Large intestine (tissue), 3 donors: Measurements from ENCODE around the gene MAEA. TPM values are rescaled to one million over a fixed set of nuclear protein-coding genes. Genes with fewer than 3 reads are reported as not detected.

Experiments
- DNase-seq, 2 donors: peaks; one replicate each; pipeline versions ENCODE4 v3.0.0 to v3.0.0-alpha.2; 2013
- H3K27ac ChIP-seq: one replicate; pipeline ENCODE4 v1.5.1; 2013; ENCODE audit warnings: low read length
- H3K27me3 ChIP-seq: 2 replicates; pipeline ENCODE4 v1.6.1; 2013; ENCODE audit warnings: low read length; ENCODE audit not compliant: control insufficient read depth, insufficient read depth
- H3K36me3 ChIP-seq: 2 replicates; pipeline ENCODE4 v1.6.1; 2013; ENCODE audit warnings: low read length; ENCODE audit not compliant: control insufficient read depth, insufficient read depth
- H3K4me1 ChIP-seq: one replicate; pipeline ENCODE4 v1.6.1; 2013; ENCODE audit warnings: low read length; ENCODE audit not compliant: control insufficient read depth, insufficient read depth
- H3K4me3 ChIP-seq: one replicate; pipeline ENCODE4 v1.5.1; 2013; ENCODE audit warnings: low read length
- H3K9me3 ChIP-seq: one replicate; pipeline ENCODE4 v1.6.1; 2013; ENCODE audit warnings: mild to moderate bottlenecking, low read depth, low read length, moderate library complexity; ENCODE audit not compliant: control insufficient read depth
- WGBS: methylation state at CpG from one replicate; pipeline ENCODE4 v1.1.5; 2013; ENCODE audit warnings: low lambda C conversion rate; ENCODE audit not compliant: insufficient coverage; 5-methylcytosine and 5-hydroxymethylcytosine counted together
- polyA plus RNA-seq: library from polyadenylated mRNA; unstranded; fragments of 120-200 nt; gene quantifications from one replicate; pipeline ENCODE4 v1.2.1, GENCODE V29; 2013

MAEA gene
- polyA plus RNA-seq, 1 donor = 51.2 TPM

GRCh38 chr4:1249731-1250526, 39.8 kb upstream of the MAEA start:
- Histone ChIP-seq H3K9me3 (peaks cover 34% of the 10 kb centered on the region), H3K4me3 (peak overlapping the region; percentile 68), H3K27me3 (no peaks in the 10 kb centered on the region), H3K27ac (peak overlapping the region; percentile 89), H3K4me1 (peaks cover 27% of the 10 kb centered on the region), H3K36me3 (peaks cover 3% of the 10 kb centered on the region)
- no CpG with 5 or more reads among the region's 39 CpGs for WGBS
- peak in 1 of 2 donors; percentile 59 for DNase-seq

GRCh38 chr4:1250527-1250812, 39.2 kb upstream of the MAEA start:
- no CpG with 5 or more reads among the region's 7 CpGs for WGBS
- no peak for DNase-seq
- Histone ChIP-seq H3K4me1 (peaks cover 27% of the 10 kb centered on the region), H3K27me3 (no peaks in the 10 kb centered on the region), H3K27ac (no peak overlapping the region), H3K4me3 (no peak overlapping the region), H3K36me3 (peaks cover 2% of the 10 kb centered on the region), H3K9me3 (peaks cover 35% of the 10 kb centered on the region)

- Histone ChIP-seq H3K27ac (no peak overlapping the region), H3K4me1 (peaks cover 21% of the 10 kb centered on the region), H3K9me3 (peaks cover 38% of the 10 kb centered on the region), H3K4me3 (no peak overlapping the region), H3K36me3 (peaks cover 2% of the 10 kb centered on the region), H3K27me3 (no peaks in the 10 kb centered on the region)
- no CpG with 5 or more reads among the region's 33 CpGs for WGBS
- DNase-seq = no peak
Observed at GRCh38 chr4:1250921-1251772, 38.5 kb upstream of the MAEA start.

GRCh38 chr4:1251773-1252066, 38.0 kb upstream of the MAEA start:
- Histone ChIP-seq H3K9me3 (peaks cover 38% of the 10 kb centered on the region), H3K4me3 (no peak overlapping the region), H3K27me3 (no peaks in the 10 kb centered on the region), H3K36me3 (peaks cover 2% of the 10 kb centered on the region), H3K27ac (no peak overlapping the region), H3K4me1 (peaks cover 15% of the 10 kb centered on the region)
- WGBS = 90% methylated on average over 2 of the region's 11 CpGs
- DNase-seq = no peak

GRCh38 chr4:1252928-1253492, 36.7 kb upstream of the MAEA start:
- no CpG with 5 or more reads among the region's 6 CpGs for WGBS
- Histone ChIP-seq H3K27me3 (no peaks in the 10 kb centered on the region), H3K4me3 (no peak overlapping the region), H3K4me1 (peaks cover 8% of the 10 kb centered on the region), H3K27ac (no peak overlapping the region), H3K36me3 (peaks cover 2% of the 10 kb centered on the region), H3K9me3 (peaks cover 41% of the 10 kb centered on the region)
- no peak for DNase-seq

GRCh38 chr4:1253831-1254230, 35.9 kb upstream of the MAEA start:
- 89% methylated on average over 3 of the region's 5 CpGs for WGBS
- H3K4me1 ChIP-seq = peaks cover 8% of the 10 kb centered on the region
- H3K27ac ChIP-seq = no peak overlapping the region
- no peak for DNase-seq
- peaks cover 42% of the 10 kb centered on the region for H3K9me3 ChIP-seq
- H3K4me3 ChIP-seq = no peak overlapping the region
- H3K27me3 ChIP-seq = no peaks in the 10 kb centered on the region
- peaks cover 2% of the 10 kb centered on the region for H3K36me3 ChIP-seq

- H3K4me1 ChIP-seq = peaks cover 2% of the 10 kb centered on the region
- H3K9me3 ChIP-seq = peaks cover 37% of the 10 kb centered on the region
- H3K27me3 ChIP-seq = no peaks in the 10 kb centered on the region
- H3K36me3 ChIP-seq = peaks cover 2% of the 10 kb centered on the region
- no peak overlapping the region for H3K4me3 ChIP-seq
- 100% methylated on average over 1 of the region's 4 CpGs for WGBS
- DNase-seq = no peak
- no peak overlapping the region for H3K27ac ChIP-seq
Observed at GRCh38 chr4:1255151-1255550, 34.5 kb upstream of the MAEA start.

GRCh38 chr4:1255699-1256098, 34.0 kb upstream of the MAEA start:
- Histone ChIP-seq H3K27ac (no peak overlapping the region), H3K4me1 (no peaks in the 10 kb centered on the region), H3K27me3 (no peaks in the 10 kb centered on the region), H3K36me3 (peaks cover 2% of the 10 kb centered on the region), H3K4me3 (no peak overlapping the region), H3K9me3 (peaks cover 31% of the 10 kb centered on the region)
- WGBS = no CpG with 5 or more reads among the region's 2 CpGs
- no peak for DNase-seq

GRCh38 chr4:1258457-1258856, 31.2 kb upstream of the MAEA start:
- Histone ChIP-seq H3K27me3 (no peaks in the 10 kb centered on the region), H3K9me3 (peaks cover 21% of the 10 kb centered on the region), H3K36me3 (no peaks in the 10 kb centered on the region), H3K4me3 (no peak overlapping the region), H3K4me1 (no peaks in the 10 kb centered on the region), H3K27ac (no peak overlapping the region)
- 100% methylated on average over 1 of the region's 2 CpGs for WGBS
- no peak for DNase-seq

GRCh38 chr4:1259966-1260365, 29.7 kb upstream of the MAEA start:
- no peak overlapping the region for H3K27ac ChIP-seq
- WGBS = 100% methylated on average over 1 of the region's 4 CpGs
- H3K4me1 ChIP-seq = no peaks in the 10 kb centered on the region
- no peak for DNase-seq
- H3K27me3 ChIP-seq = no peaks in the 10 kb centered on the region
- no peaks in the 10 kb centered on the region for H3K36me3 ChIP-seq
- H3K9me3 ChIP-seq = peaks cover 14% of the 10 kb centered on the region
- no peak overlapping the region for H3K4me3 ChIP-seq
